Keratinocyte (primary cell): Measurements from ENCODE around the gene PBOV1. TPM values are rescaled to one million over a fixed set of nuclear protein-coding genes. Genes with fewer than 3 reads are reported as not detected.

Experiments
- DNase-seq: peaks from one replicate; pipeline ENCODE4 v3.0.0-alpha.2; 2011; ENCODE audit warnings: low read depth, missing footprints, low spot score
- FAIRE-seq: peaks from 2 replicates; lab custom pipeline; 2011; peaks lifted over from hg19 to GRCh38; lab: Jason Lieb, UNC
- H2AFZ ChIP-seq: 2 replicates; pipeline ENCODE4 v1.6.0; 2012; ENCODE audit warnings: low read length, control low read depth, inconsistent platforms; ENCODE audit not compliant: control insufficient read depth
- H3K27ac ChIP-seq: 2 replicates; pipeline ENCODE4 v1.5.1; 2011; ENCODE audit warnings: low read length; ENCODE audit not compliant: control insufficient read depth, insufficient read depth
- H3K27me3 ChIP-seq: 3 replicates; pipeline ENCODE4 v1.6.0; 2011; ENCODE audit warnings: low read length; ENCODE audit not compliant: control insufficient read depth, insufficient read depth; ENCODE audit errors: extremely low read depth
- H3K36me3 ChIP-seq, 2 experiments: 2 replicates in 1 of 2; 3 replicates in 1 of 2; pipeline ENCODE4 v1.5.1; 2011; ENCODE audit warnings: low read length in 2 of 2, mild to moderate bottlenecking in 1 of 2; ENCODE audit not compliant: control insufficient read depth in 2 of 2, insufficient read depth in 2 of 2; ENCODE audit errors: extremely low read depth in 1 of 2
- H3K4me1 ChIP-seq: 3 replicates; pipeline ENCODE4 v1.5.1; 2011; ENCODE audit warnings: low read length; ENCODE audit not compliant: control insufficient read depth, insufficient read depth; ENCODE audit errors: extremely low read depth
- H3K4me2 ChIP-seq: 3 replicates; pipeline ENCODE4 v1.6.0; 2011; ENCODE audit warnings: low read depth, low read length; ENCODE audit not compliant: control insufficient read depth, insufficient read depth; ENCODE audit errors: extremely low read depth
- H3K4me3 ChIP-seq, 3 experiments: fragments of 200-600 bp in 1 of 3; sonication (generic) in 1 of 3; 2 replicates in 2 of 3; 3 replicates in 1 of 3; pipeline ENCODE4 v1.5.1; 2011 to 2016; ENCODE audit warnings: low read length in 3 of 3, mild to moderate bottlenecking in 3 of 3, control low read depth in 2 of 3, inconsistent platforms in 1 of 3, low read depth in 1 of 3, mixed read lengths in 1 of 3, mixed run types in 1 of 3, moderate library complexity in 1 of 3; ENCODE audit not compliant: control insufficient read depth in 2 of 3, insufficient read depth in 2 of 3; ENCODE audit errors: extremely low read depth in 1 of 3
- H3K79me2 ChIP-seq: 2 replicates; pipeline ENCODE4 v1.6.0; 2012; ENCODE audit warnings: low read length; ENCODE audit not compliant: control insufficient read depth, insufficient read depth
- H3K9ac ChIP-seq: 3 replicates; pipeline ENCODE4 v1.6.0; 2011; ENCODE audit warnings: low read length; ENCODE audit not compliant: control insufficient read depth, insufficient read depth; ENCODE audit errors: extremely low read depth
- H3K9me1 ChIP-seq: 3 replicates; pipeline ENCODE4 v1.6.0; 2011; ENCODE audit warnings: low read length; ENCODE audit not compliant: control insufficient read depth, insufficient read depth; ENCODE audit errors: extremely low read depth
- H3K9me3 ChIP-seq: 2 replicates; pipeline ENCODE4 v1.5.1; 2012; ENCODE audit warnings: low read depth, low read length; ENCODE audit not compliant: control insufficient read depth
- H4K20me1 ChIP-seq: 3 replicates; pipeline ENCODE4 v1.6.0; 2011; ENCODE audit warnings: low read length; ENCODE audit not compliant: control insufficient read depth, insufficient read depth; ENCODE audit errors: extremely low read depth
- CTCF ChIP-seq, 3 experiments: IDR thresholded peaks in 1 of 3; conservative IDR thresholded peaks in 1 of 3; optimal IDR thresholded peaks in 1 of 3; 2 replicates in 2 of 3; 3 replicates in 1 of 3; pipeline versions ENCODE3 to v1.5.1; 2011; ENCODE audit warnings: low read length in 3 of 3, mild to moderate bottlenecking in 3 of 3, moderate library complexity in 2 of 3, control low read depth in 1 of 3, inconsistent platforms in 1 of 3; ENCODE audit not compliant: insufficient read depth in 2 of 3; ENCODE audit errors: extremely low read depth in 1 of 3
- EZH2 ChIP-seq: IDR thresholded peaks from one replicate; pipeline ENCODE4 v1.6.1; 2012; ENCODE audit warnings: inconsistent platforms, mild to moderate bottlenecking, low read length, moderate library complexity
- dilution Hi-C: fragments of 300-500 bp; cut with MboI; formaldehyde crosslinking; loops from one replicate; pipeline ENCODE4 v1.7.0; 2020; ENCODE audit warnings: low sequenced_read_pairs; ENCODE audit not compliant: extremely low pct_ligation_motif_present
- polyA plus RNA-seq, 5 experiments: library from polyadenylated mRNA; depleted of rRNA in 3 of 5; stranded (reverse) in 3 of 5; stranded (forward) in 1 of 5; unstranded in 1 of 5; fragments of >200 nt; gene quantifications; 1 replicate in 1 of 5; 2 replicates in 3 of 5; 3 replicates in 1 of 5; pipeline versions ENCODE4 v1.2.1 to v1.2.3, GENCODE V29; 2011 to 2012; ENCODE audit warnings: missing spikeins in 2 of 5, low read depth in 1 of 5, low replicate concordance in 1 of 5

PBOV1 gene
- polyA plus RNA-seq, 1 donor (not counting 4 experiments of a cell fraction or from before 2014, with no cell fraction given), result not detected

- H3K79me2 ChIP-seq, result no peaks in the 10 kb centered on the region
- H2AFZ ChIP-seq, result no peak overlapping the region
- FAIRE-seq (no peak), DNase-seq (no peak)
- H3K9ac ChIP-seq, result no peak overlapping the region
- dilution Hi-C loops, result no loop called here
- TF ChIP-seq CTCF (optimal IDR thresholded peaks at IDR 0.05 in 1 of 3, IDR thresholded peaks at IDR 0.05 in 1 of 3, conservative IDR thresholded peaks at IDR 0.05 in 1 of 3; ENCODE audit: extremely low read depth in 1 of 3, insufficient read depth in 2 of 3, low read length in 3 of 3), result no peak
- TF ChIP-seq EZH2, result no peak
- no peaks in the 10 kb centered on the region for H3K4me1 ChIP-seq
- no peaks in the 10 kb centered on the region for H3K9me1 ChIP-seq
- H3K27me3 ChIP-seq, result no peaks in the 10 kb centered on the region
- H3K9me3 ChIP-seq, result no peaks in the 10 kb centered on the region
- no peaks in the 10 kb centered on the region for H4K20me1 ChIP-seq
- H3K4me2 ChIP-seq, result no peak overlapping the region
- no peak overlapping the region for H3K4me3 ChIP-seq
- H3K27ac ChIP-seq, result no peak overlapping the region
- no peaks in the 10 kb centered on the region for H3K36me3 ChIP-seq
Measured at GRCh38 chr6:138203315-138203714, 15.0 kb downstream of the PBOV1 start.

DNA sequence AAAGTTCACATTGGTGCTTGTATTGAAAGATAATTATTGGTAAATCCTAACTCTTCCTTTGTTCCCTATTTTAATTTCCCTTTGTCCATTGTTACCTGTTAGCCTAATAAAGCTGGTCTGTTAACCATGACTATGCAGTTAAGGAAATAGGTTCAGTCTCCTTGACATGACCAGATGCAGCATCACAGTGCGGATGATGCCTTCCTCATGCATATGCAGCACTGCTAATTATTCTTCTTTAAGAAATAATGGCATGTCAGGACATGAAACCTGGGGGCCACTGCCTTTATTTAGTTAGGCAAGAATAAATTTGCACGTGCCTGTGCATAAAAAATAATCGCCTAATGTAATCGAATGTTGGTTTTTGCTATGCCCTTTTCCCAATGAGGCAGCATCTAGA, 16.5 kb downstream of the PBOV1 start:
- no peaks in the 10 kb centered on the region for H3K27me3 ChIP-seq
- H3K36me3 ChIP-seq, result no peaks in the 10 kb centered on the region
- no peaks in the 10 kb centered on the region for H3K4me1 ChIP-seq
- no peak overlapping the region for H3K4me2 ChIP-seq
- H2AFZ ChIP-seq, result no peak overlapping the region
- no peak overlapping the region for H3K27ac ChIP-seq
- no peak for FAIRE-seq
- DNase-seq, result no peak
- no peaks in the 10 kb centered on the region for H3K79me2 ChIP-seq
- dilution Hi-C loops, result no loop called here
- no peaks in the 10 kb centered on the region for H3K9me1 ChIP-seq
- H3K9me3 ChIP-seq, result no peaks in the 10 kb centered on the region
- no peak overlapping the region for H3K9ac ChIP-seq
- no peak for TF ChIP-seq EZH2
- TF ChIP-seq CTCF (optimal IDR thresholded peaks at IDR 0.05 in 1 of 3, IDR thresholded peaks at IDR 0.05 in 1 of 3, conservative IDR thresholded peaks at IDR 0.05 in 1 of 3; ENCODE audit: extremely low read depth in 1 of 3, insufficient read depth in 2 of 3, low read length in 3 of 3), result no peak
- no peaks in the 10 kb centered on the region for H4K20me1 ChIP-seq
- H3K4me3 ChIP-seq, result no peak overlapping the region
